Mucosa of stomach (tissue), 1 donor: ENCODE results near the gene C19orf85.

Experiments
- H3K27me3 ChIP-seq: one replicate; pipeline ENCODE4 v1.7.0; 2013; ENCODE audit warnings: mild to moderate bottlenecking, low read length; ENCODE audit not compliant: control insufficient read depth, insufficient read depth
- H3K36me3 ChIP-seq: one replicate; pipeline ENCODE4 v1.7.0; 2013; ENCODE audit warnings: low read length; ENCODE audit not compliant: control insufficient read depth, insufficient read depth
- H3K4me1 ChIP-seq: one replicate; pipeline ENCODE4 v1.7.0; 2013; ENCODE audit warnings: mild to moderate bottlenecking, low read length; ENCODE audit not compliant: control insufficient read depth, insufficient read depth
- H3K4me3 ChIP-seq: one replicate; pipeline ENCODE4 v1.7.0; 2013; ENCODE audit warnings: low read length
- H3K9ac ChIP-seq: one replicate; pipeline ENCODE4 v1.7.0; 2013; ENCODE audit warnings: mild to moderate bottlenecking, low read length, moderate library complexity
- H3K9me3 ChIP-seq: one replicate; pipeline ENCODE4 v1.7.0; 2013; ENCODE audit warnings: mild to moderate bottlenecking, low read length, moderate library complexity; ENCODE audit not compliant: control insufficient read depth
- donor health status: Pancreatic carcinoma.

C19orf85 gene

DNA sequence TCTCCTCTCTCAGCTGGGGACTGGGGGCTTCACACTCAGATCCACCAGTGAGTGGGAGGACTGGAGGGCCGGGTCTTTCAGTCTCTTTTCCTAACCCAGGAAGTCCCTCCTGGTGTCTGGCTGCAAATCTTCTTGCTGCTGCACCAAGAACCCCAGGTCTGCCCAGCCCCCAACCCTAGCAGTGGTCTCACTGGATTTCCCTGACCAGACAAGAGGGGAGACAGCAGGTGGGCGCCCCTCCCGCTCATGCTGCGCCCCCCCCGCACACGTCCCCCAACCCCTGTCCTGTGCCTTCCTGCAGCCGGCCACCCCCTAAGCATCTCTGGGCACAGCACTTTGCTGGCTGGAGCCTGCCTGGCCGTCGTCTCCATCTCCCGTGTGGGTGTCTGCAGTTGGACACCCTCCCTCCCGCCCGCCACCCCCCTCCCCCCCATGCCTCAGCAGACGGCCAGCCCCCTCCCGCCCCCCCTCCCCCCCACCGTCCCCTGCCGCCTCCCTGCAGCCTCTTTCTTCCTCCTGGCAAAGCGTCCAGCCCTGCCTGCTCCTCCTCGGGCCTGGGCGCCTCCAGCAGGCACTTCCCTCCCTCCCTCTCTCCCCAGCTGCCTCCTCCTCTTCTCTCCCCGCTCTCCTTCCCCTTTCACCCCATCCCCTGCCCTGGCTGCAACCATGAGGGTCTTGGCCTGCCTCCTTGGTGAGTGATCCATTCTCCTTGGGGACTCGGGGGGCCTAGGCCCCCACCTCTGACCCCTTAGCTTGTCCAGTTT, 23.6 kb upstream of the C19orf85 start, which contains the start of gene SSC5D:
SSC5D (plus strand) TSS at position 513 of the 764 bp plus-strand sequence; CDS start at position 667, 154 bp downstream.
- H3K4me3 ChIP-seq: no peak within 1 kb of the TSS
- H3K36me3 ChIP-seq: no peaks in the 10 kb centered on the region
- no peak within 1 kb of the TSS for H3K9ac ChIP-seq
- H3K27me3 ChIP-seq: peaks cover 8% of the 10 kb centered on the region
- H3K9me3 ChIP-seq: no peaks in the 10 kb centered on the region
- H3K4me1 ChIP-seq: peaks cover 36% of the 10 kb centered on the region

DNA sequence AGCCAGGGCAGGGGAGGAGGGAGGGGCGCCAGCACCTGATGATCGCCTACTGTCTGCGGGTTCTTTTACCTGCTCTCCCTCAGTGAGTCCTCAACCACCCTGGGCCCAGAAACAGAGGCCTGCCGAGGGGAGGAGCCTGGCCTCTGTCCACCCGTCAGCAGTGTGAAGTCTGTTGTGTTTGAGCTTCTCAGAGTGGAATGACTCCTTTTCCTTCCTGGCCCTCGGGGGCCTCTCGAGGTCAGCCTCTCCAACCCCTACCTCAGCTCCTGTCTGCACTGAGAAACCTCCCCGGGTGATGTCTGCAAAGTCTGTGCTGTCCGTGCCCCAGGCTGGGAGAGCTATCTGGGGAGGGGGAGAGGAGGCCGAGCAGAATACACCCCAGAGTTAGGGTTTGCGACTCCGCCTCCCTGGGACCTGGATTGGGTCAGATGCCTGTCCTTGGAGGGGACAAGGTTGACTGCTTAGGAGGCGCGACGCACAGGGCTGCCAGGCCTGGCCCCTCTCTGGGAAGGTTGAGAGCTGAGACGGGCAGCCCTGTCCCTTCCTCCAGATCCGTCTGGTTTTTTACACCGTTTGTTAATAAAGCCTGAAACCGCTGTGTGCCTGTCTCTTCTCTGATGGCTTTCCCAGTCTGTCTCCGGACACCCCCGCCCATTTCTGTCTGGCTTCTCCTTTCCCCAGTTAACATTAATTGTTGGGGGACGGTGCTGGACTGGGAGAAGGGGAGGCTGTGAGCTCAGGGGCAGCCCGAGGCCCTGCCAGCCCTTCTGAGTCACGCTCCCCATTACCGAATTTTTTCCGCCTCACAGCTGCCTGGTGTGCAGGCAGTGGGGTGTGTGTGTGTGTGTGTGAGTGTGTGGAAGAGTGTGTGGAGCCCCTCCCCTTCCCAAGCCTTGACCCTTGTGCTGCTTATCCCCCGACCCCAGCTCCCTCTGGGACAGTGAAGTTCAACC, 22.7 kb upstream of the C19orf85 start:
- Histone ChIP-seq H3K9ac (no peak overlapping the region), H3K27me3 (peaks cover 6% of the 10 kb centered on the region), H3K9me3 (no peaks in the 10 kb centered on the region), H3K4me3 (no peak overlapping the region), H3K4me1 (peaks cover 36% of the 10 kb centered on the region), H3K36me3 (no peaks in the 10 kb centered on the region)

DNA sequence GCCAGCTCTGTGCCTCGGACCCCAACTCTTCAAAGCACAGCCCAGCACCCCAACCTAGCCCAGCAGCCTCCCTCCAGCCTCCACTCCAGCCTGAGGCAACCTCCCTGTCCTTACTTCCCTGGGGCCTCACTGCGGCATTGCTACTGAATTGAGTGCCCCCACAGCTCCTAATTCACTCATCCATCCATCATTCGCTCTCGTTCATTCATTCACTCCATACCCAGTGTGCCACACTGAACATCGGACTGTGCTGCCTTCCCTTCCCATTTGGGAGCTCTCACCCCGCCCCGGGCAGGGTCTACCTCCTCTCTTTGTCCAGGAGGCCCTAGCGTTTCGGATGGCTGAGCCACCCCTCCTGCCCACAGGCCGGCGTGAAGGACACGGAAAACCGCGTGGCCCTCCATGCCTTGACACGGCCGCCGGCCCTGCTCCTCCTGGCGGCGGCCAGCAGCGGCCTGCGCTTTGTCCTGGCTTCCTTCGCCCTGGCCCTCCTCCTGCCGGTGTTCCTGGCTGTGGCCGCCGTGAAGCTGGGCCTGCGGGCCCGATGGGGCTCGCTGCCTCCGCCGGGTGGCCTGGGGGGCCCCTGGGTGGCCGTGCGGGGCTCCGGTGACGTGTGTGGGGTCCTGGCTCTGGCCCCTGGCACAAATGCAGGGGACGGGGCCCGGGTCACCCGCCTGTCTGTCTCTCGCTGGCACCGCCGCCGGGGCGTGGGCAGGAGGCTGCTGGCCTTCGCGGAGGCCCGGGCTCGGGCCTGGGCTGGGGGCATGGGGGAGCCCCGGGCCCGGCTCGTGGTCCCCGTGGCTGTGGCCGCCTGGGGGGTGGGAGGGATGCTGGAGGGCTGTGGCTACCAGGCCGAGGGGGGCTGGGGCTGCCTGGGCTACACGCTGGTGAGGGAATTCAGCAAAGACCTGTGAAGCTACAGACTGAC, 21.8 kb upstream of the C19orf85 start:
- H3K9me3 ChIP-seq: no peaks in the 10 kb centered on the region
- no peak overlapping the region for H3K4me3 ChIP-seq
- peaks cover 32% of the 10 kb centered on the region for H3K4me1 ChIP-seq
- no peaks in the 10 kb centered on the region for H3K27me3 ChIP-seq
- H3K9ac ChIP-seq: no peak overlapping the region
- no peaks in the 10 kb centered on the region for H3K36me3 ChIP-seq

DNA sequence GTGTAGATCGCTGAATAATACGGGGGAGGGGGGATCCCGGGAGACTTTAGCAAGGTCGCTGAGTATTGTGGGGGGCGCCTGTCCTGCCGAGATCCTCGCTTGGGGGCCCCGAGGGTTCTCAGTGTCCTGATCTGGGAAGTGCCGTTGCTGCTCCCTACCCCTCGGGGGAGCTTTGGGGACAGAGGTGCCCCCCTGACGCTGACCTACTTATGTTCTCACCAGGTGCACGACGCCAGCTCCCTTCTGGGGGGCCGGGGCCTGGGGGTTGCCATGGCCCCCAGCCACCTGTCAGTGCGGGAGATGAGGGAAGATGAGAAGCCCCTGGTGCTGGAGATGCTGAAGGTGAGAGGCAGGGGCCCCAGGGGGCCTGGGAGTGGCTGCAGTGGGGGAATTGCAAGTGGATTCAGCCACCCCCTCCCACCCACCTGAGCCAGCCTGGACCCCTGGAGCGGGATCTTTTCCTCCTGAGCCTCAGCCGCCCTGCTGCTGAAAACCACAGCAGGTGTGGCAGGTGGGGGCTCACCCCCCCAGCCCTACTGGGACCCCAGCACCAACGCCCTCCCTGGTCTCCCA, 21.0 kb upstream of the C19orf85 start:
- Histone ChIP-seq H3K4me1 (peaks cover 32% of the 10 kb centered on the region), H3K9ac (peak overlapping the region; percentile 57), H3K27me3 (no peaks in the 10 kb centered on the region), H3K9me3 (no peaks in the 10 kb centered on the region), H3K4me3 (peak overlapping the region; percentile 14), H3K36me3 (no peaks in the 10 kb centered on the region)

DNA sequence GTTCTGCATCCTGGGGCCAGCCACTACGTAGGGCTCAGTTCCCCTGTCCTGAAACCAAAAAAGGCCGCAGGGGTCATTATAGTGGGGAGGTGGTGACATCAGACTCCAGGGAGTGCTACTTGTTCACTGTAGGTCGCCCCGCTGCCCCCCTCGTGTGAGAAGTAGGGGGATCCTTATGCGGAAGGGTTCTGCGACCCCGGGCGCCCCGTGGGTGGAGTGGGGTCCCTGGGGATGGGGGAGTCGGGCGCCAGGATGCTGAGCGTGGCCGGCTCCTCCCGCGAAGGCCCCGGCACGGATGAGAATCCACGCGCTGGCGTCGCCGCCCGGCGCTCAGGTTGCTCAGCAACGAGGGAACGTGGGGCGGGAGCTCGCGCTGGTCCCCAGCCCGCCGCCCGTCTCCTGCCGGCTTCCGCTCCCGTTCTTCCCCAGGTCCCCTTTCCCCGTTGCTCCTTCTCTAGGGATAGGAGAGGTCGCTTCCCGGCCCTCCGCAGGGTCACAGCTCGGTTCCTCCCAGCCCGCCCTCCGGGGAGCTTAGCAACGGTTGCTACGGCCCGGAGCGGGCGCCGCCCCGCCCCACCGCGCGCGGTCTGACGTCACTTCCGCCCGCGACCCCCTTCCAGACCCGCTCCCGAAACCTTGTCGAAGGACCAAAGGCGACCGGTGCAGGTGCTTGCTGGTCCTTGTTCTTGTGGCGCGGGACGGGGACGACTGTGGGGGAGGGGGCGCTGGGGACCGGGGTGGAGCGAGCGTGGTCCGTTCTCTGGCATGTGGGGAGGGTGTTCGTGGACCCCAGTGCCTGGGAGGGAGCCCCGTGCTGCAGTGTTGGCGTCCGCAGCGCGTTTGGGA, 20.3 kb upstream of the C19orf85 start, which contains the start of gene NAT14:
NAT14 (plus strand) TSS at position 596 of the 846 bp plus-strand sequence. CDS start 521 bp downstream, outside the sequence.
- no peaks in the 10 kb centered on the region for H3K36me3 ChIP-seq
- H3K4me1 ChIP-seq: peaks cover 32% of the 10 kb centered on the region
- H3K9ac ChIP-seq: peak within 1 kb of the TSS; percentile 57
- H3K27me3 ChIP-seq: no peaks in the 10 kb centered on the region
- H3K4me3 ChIP-seq: peak within 1 kb of the TSS; percentile 14
- H3K9me3 ChIP-seq: no peaks in the 10 kb centered on the region

DNA sequence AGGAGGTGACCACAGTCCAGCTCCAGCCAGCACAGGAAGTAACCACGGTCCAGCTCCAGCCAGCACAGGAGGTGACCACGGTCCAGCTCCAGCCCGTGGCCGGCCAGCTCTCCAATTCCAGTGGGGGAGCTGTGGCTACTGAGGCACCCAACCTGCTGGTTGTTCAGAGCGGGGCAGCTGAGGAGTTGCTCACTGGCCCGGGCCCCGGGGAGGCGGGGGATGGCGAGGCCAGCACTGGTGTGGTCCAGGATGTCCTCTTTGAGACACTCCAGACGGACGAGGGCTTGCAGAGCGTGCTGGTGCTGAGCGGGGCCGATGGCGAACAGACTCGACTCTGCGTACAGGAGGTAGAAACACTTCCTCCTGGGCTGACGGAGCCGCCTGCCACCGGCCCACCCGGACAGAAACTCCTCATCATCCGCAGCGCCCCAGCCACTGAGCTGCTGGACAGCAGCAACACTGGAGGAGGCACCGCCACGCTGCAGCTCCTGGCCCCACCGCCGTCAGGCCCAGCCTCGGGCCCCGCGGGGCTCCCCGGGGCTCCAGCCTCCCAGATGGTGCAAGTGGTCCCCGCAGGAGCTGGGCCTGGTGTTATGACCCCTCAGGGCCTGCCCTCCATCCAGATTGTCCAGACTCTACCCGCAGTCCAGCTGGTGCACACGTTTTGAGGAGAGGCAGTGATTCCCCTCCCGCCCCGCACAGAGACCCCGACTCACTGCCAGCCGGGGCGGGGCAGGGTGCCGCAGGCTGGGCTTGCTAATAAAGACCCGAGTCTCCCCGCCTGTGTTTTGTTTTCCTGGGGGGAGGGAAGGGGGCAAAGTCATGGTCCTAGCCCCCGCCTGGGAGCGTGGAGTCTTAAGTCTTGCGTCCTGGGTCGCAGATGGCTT, 19.4 kb upstream of the C19orf85 start:
- H3K4me3 ChIP-seq: peak overlapping the region; percentile 14
- H3K27me3 ChIP-seq: no peaks in the 10 kb centered on the region
- H3K4me1 ChIP-seq: peaks cover 32% of the 10 kb centered on the region
- no peaks in the 10 kb centered on the region for H3K36me3 ChIP-seq
- H3K9me3 ChIP-seq: no peaks in the 10 kb centered on the region
- peak overlapping the region; percentile 57 for H3K9ac ChIP-seq

DNA sequence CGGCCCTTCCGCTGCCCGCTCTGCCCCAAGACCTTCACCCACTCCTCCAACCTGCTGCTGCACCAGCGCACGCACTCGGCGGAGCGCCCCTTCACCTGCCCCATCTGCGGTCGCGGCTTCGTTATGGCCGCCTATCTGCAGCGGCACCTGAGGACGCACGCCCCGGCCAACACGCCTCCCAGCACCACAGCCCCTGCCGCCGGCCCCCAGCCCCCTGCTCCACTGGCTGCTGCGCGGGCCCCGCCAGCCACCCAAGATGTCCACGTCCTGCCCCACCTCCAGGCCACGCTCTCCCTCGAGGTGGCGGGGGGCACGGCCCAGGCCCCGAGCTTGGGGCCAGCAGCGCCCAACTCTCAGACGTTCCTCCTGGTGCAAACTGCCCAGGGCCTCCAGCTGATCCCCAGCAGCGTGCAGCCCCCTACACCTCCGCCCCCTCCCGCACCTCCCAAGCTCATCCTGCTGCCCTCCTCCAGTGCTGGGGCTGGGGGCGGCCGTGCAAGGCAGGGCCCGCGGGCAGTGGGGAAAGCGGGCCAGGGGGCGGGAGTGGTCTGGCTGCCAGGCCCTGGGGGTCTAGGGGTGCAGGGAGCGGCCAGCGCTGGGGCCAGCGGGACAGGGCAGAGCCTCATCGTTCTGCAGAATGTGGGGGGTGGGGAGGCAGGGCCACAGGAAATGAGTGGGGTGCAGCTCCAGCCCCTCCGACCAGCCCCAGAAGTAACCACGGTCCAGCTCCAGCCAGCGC, 18.6 kb upstream of the C19orf85 start:
- no peaks in the 10 kb centered on the region for H3K27me3 ChIP-seq
- H3K9ac ChIP-seq: no peak overlapping the region
- H3K9me3 ChIP-seq: no peaks in the 10 kb centered on the region
- H3K4me1 ChIP-seq: peaks cover 28% of the 10 kb centered on the region
- H3K36me3 ChIP-seq: no peaks in the 10 kb centered on the region
- H3K4me3 ChIP-seq: no peak overlapping the region

DNA sequence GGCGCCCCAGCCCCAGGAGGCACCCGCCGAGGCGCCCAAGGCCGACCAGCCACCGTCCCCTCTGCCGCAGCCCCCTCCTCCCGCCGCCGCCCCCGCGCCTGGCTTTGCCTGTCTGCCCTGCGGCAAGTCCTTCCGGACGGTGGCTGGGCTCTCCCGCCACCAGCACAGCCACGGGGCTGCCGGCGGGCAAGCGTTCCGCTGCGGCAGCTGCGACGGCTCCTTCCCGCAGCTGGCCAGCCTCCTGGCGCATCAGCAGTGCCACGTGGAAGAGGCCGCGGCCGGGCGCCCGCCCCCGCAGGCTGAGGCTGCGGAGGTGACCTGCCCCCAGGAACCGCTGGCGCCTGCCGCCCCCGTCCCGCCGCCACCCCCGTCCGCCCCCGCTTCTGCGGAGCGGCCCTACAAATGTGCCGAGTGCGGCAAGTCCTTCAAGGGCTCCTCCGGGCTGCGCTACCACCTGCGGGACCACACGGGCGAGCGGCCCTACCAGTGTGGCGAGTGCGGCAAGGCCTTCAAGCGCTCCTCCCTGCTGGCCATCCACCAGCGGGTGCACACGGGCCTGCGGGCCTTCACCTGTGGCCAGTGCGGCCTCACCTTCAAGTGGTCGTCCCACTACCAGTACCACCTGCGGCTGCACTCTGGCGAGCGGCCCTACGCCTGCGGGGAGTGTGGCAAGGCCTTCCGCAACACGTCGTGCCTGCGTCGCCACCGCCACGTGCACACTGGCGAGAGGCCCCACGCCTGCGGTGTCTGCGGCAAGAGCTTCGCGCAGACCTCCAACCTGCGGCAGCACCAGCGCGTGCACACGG, 17.8 kb upstream of the C19orf85 start:
- no peak overlapping the region for H3K9ac ChIP-seq
- no peak overlapping the region for H3K4me3 ChIP-seq

DNA sequence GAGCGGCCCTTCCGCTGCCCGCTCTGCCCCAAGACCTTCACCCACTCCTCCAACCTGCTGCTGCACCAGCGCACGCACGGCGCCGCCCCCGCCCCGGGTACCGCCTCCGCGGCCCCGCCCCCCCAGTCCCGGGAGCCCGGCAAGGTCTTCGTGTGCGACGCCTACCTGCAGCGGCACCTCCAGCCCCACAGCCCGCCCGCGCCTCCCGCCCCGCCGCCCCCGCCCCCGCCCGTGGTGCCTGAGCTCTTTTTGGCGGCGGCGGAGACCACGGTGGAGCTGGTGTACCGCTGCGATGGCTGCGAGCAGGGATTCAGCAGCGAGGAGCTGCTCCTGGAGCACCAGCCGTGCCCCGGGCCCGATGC, 17.2 kb upstream of the C19orf85 start:
- Histone ChIP-seq H3K4me1 (peaks cover 17% of the 10 kb centered on the region), H3K4me3 (no peak overlapping the region), H3K9ac (no peak overlapping the region), H3K27me3 (no peaks in the 10 kb centered on the region), H3K36me3 (no peaks in the 10 kb centered on the region), H3K9me3 (no peaks in the 10 kb centered on the region)

More for the DNA sequence above, 17.8 kb upstream of the C19orf85 start:
- no peaks in the 10 kb centered on the region for H3K9me3 ChIP-seq
- H3K36me3 ChIP-seq: no peaks in the 10 kb centered on the region
- H3K4me1 ChIP-seq: peaks cover 23% of the 10 kb centered on the region
- H3K27me3 ChIP-seq: no peaks in the 10 kb centered on the region
